Measurements from ENCODE around the gene KDM3A. TPM values are rescaled to one million over a fixed set of nuclear protein-coding genes. Genes with fewer than 3 reads are reported as not detected.

Gene KDM3A
- total and polyA plus RNA-seq, 2 of the 8 experiments (the other 6 are each of a cell fraction or from before 2014, with no cell fraction given): 15.8 to 29.2 TPM

- TF ChIP-seq, protein P1, sequence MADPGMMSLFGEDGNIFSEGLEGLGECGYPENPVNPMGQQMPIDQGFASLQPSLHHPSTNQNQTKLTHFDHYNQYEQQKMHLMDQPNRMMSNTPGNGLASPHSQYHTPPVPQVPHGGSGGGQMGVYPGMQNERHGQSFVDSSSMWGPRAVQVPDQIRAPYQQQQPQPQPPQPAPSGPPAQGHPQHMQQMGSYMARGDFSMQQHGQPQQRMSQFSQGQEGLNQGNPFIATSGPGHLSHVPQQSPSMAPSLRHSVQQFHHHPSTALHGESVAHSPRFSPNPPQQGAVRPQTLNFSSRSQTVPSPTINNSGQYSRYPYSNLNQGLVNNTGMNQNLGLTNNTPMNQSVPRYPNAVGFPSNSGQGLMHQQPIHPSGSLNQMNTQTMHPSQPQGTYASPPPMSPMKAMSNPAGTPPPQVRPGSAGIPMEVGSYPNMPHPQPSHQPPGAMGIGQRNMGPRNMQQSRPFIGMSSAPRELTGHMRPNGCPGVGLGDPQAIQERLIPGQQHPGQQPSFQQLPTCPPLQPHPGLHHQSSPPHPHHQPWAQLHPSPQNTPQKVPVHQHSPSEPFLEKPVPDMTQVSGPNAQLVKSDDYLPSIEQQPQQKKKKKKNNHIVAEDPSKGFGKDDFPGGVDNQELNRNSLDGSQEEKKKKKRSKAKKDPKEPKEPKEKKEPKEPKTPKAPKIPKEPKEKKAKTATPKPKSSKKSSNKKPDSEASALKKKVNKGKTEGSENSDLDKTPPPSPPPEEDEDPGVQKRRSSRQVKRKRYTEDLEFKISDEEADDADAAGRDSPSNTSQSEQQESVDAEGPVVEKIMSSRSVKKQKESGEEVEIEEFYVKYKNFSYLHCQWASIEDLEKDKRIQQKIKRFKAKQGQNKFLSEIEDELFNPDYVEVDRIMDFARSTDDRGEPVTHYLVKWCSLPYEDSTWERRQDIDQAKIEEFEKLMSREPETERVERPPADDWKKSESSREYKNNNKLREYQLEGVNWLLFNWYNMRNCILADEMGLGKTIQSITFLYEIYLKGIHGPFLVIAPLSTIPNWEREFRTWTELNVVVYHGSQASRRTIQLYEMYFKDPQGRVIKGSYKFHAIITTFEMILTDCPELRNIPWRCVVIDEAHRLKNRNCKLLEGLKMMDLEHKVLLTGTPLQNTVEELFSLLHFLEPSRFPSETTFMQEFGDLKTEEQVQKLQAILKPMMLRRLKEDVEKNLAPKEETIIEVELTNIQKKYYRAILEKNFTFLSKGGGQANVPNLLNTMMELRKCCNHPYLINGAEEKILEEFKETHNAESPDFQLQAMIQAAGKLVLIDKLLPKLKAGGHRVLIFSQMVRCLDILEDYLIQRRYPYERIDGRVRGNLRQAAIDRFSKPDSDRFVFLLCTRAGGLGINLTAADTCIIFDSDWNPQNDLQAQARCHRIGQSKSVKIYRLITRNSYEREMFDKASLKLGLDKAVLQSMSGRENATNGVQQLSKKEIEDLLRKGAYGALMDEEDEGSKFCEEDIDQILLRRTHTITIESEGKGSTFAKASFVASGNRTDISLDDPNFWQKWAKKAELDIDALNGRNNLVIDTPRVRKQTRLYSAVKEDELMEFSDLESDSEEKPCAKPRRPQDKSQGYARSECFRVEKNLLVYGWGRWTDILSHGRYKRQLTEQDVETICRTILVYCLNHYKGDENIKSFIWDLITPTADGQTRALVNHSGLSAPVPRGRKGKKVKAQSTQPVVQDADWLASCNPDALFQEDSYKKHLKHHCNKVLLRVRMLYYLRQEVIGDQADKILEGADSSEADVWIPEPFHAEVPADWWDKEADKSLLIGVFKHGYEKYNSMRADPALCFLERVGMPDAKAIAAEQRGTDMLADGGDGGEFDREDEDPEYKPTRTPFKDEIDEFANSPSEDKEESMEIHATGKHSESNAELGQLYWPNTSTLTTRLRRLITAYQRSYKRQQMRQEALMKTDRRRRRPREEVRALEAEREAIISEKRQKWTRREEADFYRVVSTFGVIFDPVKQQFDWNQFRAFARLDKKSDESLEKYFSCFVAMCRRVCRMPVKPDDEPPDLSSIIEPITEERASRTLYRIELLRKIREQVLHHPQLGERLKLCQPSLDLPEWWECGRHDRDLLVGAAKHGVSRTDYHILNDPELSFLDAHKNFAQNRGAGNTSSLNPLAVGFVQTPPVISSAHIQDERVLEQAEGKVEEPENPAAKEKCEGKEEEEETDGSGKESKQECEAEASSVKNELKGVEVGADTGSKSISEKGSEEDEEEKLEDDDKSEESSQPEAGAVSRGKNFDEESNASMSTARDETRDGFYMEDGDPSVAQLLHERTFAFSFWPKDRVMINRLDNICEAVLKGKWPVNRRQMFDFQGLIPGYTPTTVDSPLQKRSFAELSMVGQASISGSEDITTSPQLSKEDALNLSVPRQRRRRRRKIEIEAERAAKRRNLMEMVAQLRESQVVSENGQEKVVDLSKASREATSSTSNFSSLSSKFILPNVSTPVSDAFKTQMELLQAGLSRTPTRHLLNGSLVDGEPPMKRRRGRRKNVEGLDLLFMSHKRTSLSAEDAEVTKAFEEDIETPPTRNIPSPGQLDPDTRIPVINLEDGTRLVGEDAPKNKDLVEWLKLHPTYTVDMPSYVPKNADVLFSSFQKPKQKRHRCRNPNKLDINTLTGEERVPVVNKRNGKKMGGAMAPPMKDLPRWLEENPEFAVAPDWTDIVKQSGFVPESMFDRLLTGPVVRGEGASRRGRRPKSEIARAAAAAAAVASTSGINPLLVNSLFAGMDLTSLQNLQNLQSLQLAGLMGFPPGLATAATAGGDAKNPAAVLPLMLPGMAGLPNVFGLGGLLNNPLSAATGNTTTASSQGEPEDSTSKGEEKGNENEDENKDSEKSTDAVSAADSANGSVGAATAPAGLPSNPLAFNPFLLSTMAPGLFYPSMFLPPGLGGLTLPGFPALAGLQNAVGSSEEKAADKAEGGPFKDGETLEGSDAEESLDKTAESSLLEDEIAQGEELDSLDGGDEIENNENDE (IDR thresholded peaks at IDR 0.05; ENCODE audit: insufficient replicate concordance, low read length): no peak
- TF ChIP-seq JUND (IDR thresholded peaks at IDR 0.05; ENCODE audit: low read length): no peak
- no peak for TF ChIP-seq TBP (IDR thresholded peaks at IDR 0.05; ENCODE audit: low read depth, low read length)
- no peak for TF ChIP-seq EZH2 (IDR thresholded peaks at IDR 0.05; ENCODE audit: low read depth, low read length, severe bottlenecking)
- no peak for TF ChIP-seq RNF2 (IDR thresholded peaks at IDR 0.05; ENCODE audit: borderline replicate concordance, low read depth, low read length, missing control alignments, poor library complexity, severe bottlenecking)
- no peak for TF ChIP-seq BRCA1 (IDR thresholded peaks at IDR 0.05; ENCODE audit: low read depth, low read length)
These were observed 38.9 kb downstream of the KDM3A start (continued) for GRCh38 chr2:86480105-86480504.
